ENCODE data around the gene MASP1.

MASP1 gene

DNA sequence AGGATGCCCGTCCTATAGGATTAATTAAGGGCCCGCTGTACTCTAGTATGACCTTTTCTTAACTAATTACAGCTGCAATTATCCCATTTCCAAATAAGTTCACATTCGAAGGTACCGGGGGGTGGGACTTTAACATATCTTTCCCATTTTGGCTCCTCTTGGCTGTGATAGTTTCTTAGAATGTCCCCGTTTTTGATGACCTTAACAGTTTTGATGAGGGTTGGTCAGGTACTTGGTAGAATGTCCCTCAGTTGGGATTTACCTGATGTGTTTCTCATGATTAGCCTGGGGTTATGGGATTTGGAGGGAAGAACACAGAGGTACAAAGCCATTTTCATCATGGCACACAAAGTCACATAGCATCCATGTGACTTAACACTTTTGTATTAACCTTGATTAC, 76.1 kb downstream of the MASP1 start:
- TF ChIP-seq, protein P1, sequence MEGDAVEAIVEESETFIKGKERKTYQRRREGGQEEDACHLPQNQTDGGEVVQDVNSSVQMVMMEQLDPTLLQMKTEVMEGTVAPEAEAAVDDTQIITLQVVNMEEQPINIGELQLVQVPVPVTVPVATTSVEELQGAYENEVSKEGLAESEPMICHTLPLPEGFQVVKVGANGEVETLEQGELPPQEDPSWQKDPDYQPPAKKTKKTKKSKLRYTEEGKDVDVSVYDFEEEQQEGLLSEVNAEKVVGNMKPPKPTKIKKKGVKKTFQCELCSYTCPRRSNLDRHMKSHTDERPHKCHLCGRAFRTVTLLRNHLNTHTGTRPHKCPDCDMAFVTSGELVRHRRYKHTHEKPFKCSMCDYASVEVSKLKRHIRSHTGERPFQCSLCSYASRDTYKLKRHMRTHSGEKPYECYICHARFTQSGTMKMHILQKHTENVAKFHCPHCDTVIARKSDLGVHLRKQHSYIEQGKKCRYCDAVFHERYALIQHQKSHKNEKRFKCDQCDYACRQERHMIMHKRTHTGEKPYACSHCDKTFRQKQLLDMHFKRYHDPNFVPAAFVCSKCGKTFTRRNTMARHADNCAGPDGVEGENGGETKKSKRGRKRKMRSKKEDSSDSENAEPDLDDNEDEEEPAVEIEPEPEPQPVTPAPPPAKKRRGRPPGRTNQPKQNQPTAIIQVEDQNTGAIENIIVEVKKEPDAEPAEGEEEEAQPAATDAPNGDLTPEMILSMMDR (IDR thresholded peaks at IDR 0.05; ENCODE audit: insufficient read depth, low read depth, low read length, missing control alignments), result no peak
- H3K4me3 ChIP-seq (ENCODE audit: low read depth, low read length), result no peak overlapping the region
- DNase-seq (ENCODE audit: low read depth), result no peak

DNA sequence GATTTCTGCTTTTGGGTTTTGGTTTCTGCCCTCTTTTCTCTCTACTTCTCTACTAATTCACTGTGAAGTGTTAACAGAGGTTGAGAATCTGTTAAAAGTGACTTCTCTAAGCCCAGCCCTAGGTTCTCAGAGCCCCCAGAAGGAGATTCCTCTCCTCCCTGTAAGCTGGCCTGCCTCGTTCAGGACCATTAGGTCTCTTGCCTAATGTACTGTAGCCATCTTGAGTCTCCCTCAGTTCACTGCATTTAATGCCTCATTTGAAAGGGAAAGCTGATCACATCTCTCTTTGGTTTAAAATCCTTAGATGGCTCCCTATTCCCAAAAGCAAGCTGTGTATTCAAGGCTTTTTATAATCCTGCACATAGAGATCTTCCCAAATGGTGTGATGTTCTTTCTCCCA, 77.9 kb downstream of the MASP1 start:
- H3K4me3 ChIP-seq (ENCODE audit: low read depth, low read length), result no peak overlapping the region
- TF ChIP-seq, protein P1 (IDR thresholded peaks at IDR 0.05; ENCODE audit: insufficient read depth, low read depth, low read length, missing control alignments), result no peak
- no peak for DNase-seq (ENCODE audit: low read depth)

DNA sequence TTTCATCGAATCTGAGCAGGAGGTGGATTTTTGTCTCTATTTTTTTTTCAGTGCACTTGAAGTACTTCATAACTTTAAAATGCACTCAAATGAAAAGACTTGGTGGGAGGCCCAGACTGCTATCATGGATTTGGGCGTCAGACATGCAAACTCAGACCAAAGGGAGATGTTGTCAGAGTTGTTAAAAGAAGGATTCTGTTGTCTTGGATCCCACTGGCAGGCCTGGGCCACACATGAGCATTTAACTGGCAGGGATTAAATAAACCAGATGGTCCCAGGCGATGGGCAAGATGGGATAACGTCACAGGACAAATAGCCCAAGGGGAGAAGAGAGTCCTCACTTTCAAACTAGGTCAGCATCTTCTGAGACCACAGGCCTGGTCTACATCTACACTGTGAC, 78.8 kb downstream of the MASP1 start:
- DNase-seq (ENCODE audit: low read depth), result no peak
- TF ChIP-seq, protein P1 (IDR thresholded peaks at IDR 0.05; ENCODE audit: insufficient read depth, low read depth, low read length, missing control alignments), result no peak
- H3K4me3 ChIP-seq (ENCODE audit: low read depth, low read length), result no peak overlapping the region

DNA sequence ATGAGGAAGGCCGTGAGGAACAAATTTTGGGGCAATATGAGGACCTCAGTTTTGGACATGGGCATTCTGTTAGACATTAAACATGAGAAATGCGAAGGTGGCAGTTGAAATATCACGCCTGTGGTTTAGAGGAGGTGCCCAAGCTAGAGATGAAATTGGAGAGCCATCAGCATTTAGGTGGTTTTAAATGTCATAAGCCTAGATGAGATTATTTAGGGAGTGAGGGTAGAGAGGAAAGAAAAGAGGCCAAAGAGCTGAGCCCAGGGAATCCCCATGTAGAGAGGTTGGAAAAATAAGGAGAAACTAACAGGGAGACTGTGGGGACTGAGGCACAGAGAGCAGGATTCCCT, 79.4 kb downstream of the MASP1 start:
- no peak for DNase-seq (ENCODE audit: low read depth)
- no peak overlapping the region for H3K4me3 ChIP-seq (ENCODE audit: low read depth, low read length)
- TF ChIP-seq, protein P1 (IDR thresholded peaks at IDR 0.05; ENCODE audit: insufficient read depth, low read depth, low read length, missing control alignments), result no peak

DNA sequence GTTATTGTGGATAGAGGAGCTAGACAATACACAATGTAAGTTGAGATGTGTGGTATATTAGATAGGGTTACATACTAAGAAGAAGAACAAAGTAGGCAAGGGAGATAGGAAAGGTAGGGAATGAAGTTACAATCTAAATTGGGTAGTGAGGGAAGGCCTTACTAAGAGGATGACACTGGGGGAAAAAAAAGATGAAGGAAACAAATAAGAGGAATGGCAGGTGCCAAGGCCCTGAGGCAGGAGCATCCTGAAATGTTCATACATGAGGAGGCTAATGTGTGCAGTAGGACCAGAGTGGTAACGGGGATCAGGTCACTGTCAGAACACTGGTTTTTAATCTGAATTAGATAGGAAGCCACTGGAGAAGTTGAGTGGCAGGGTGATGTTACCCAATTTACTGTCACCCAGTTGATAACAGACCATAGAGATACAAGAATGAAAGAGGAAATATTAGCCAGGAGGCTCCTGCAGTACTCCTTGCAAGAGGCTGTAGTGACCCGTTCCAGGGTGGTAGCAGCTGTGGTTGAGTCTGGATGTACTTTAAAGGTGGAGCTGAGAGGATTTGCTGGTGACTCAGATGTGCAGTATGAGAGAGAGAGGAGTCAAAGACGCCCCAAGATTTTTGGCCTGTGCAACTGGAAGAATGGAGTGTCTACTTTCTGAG, 79.9 kb downstream of the MASP1 start:
- DNase-seq (ENCODE audit: low read depth), result no peak
- no peak overlapping the region for H3K4me3 ChIP-seq (ENCODE audit: low read depth, low read length)
- TF ChIP-seq, protein P1 (IDR thresholded peaks at IDR 0.05; ENCODE audit: insufficient read depth, low read depth, low read length, missing control alignments), result no peak

DNA sequence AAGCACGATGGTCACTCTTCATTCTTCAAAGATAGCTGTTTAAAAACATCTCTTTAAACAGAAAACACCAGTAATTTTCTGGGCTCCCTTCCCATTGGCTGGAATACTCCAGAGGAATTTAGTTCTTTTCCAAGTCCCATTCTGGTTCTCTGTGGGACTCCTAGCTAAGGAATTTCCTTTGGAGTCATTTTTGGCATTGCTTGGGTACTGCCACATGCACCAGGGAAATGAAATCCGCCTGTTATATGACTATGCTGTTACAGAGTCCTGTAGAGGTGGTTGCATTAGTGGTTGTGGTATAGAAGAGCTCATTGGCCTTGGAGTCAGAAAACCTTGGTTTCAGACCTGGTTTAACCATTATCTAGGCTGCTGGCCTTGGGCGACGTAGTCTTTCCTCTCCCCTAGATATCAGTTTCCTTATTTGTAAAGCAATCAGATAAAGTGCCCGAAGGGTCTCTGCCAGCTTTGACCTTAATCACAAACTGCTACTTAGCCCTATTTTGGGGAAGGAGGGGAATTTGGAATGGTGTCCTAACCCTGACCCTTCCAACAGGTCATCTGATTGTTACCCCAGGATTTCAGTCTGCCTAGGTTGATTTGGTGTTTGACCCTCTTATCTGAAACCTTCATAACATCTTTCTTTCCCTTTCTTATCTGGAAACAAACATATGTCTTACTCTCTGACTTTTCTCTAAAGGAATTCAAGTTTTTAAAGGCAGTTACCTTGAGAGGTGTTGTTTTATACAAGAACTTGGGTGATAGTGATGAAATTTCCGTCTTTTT, 80.8 kb downstream of the MASP1 start:
- no peak for DNase-seq (ENCODE audit: low read depth)
- no peak overlapping the region for H3K4me3 ChIP-seq (ENCODE audit: low read depth, low read length)
- TF ChIP-seq, protein P1 (IDR thresholded peaks at IDR 0.05; ENCODE audit: insufficient read depth, low read depth, low read length, missing control alignments), result no peak

All from GM12865 (cell line).